Hepatocyte (in vitro differentiated cells): ENCODE data around the gene SHC3.

ENCODE experiments used
- EZH2 ChIP-seq: fragments of 200-600 bp; sonication (generic); IDR thresholded peaks from 2 replicates; pipeline ENCODE4 v1.6.1; 2016; ENCODE audit warnings: antibody characterized with exemption, mild to moderate bottlenecking, borderline replicate concordance
- EZH2phosphoT487 ChIP-seq: fragments of 200-600 bp; sonication (generic); IDR thresholded peaks from one replicate; pipeline ENCODE4 v1.6.1; 2018; ENCODE audit warnings: antibody characterized with exemption, mild to moderate bottlenecking, low read depth, moderate library complexity; ENCODE audit not compliant: unreplicated experiment, severe bottlenecking
- TF ChIP-seq, protein P1 (sequence below): fragments of 200-600 bp; sonication (generic); IDR thresholded peaks from 2 replicates; pipeline ENCODE4 v1.5.1; 2016; ENCODE audit warnings: antibody characterized with exemption, mild to moderate bottlenecking; ENCODE audit not compliant: poor library complexity

- TF ChIP-seq, protein P1, sequence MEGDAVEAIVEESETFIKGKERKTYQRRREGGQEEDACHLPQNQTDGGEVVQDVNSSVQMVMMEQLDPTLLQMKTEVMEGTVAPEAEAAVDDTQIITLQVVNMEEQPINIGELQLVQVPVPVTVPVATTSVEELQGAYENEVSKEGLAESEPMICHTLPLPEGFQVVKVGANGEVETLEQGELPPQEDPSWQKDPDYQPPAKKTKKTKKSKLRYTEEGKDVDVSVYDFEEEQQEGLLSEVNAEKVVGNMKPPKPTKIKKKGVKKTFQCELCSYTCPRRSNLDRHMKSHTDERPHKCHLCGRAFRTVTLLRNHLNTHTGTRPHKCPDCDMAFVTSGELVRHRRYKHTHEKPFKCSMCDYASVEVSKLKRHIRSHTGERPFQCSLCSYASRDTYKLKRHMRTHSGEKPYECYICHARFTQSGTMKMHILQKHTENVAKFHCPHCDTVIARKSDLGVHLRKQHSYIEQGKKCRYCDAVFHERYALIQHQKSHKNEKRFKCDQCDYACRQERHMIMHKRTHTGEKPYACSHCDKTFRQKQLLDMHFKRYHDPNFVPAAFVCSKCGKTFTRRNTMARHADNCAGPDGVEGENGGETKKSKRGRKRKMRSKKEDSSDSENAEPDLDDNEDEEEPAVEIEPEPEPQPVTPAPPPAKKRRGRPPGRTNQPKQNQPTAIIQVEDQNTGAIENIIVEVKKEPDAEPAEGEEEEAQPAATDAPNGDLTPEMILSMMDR: no peak
- TF ChIP-seq EZH2phosphoT487 (no peak), EZH2 (no peak)
Observed at GRCh38 chr9:89185980-89186379, 7.4 kb upstream of the SHC3 start.
